MM.1S (cell line): ENCODE results near the gene SUOX.

ENCODE experiments used
- EZH2 ChIP-seq: fragments of 300-600 bp; sonication (generic); optimal IDR thresholded peaks from 2 replicates; pipeline ENCODE3; 2017; ENCODE audit warnings: low read depth, mild to moderate bottlenecking, antibody characterized with exemption, low read length, mixed read lengths
- TF ChIP-seq, protein P1 (sequence below): fragments of 300-600 bp; sonication (generic); IDR thresholded peaks from 2 replicates; pipeline ENCODE4 v1.5.1; 2016; ENCODE audit warnings: antibody characterized with exemption, low read length, mixed read lengths

GRCh38 chr12:55991110-55991509, 6.0 kb upstream of the SUOX start:
- TF ChIP-seq, protein P1, sequence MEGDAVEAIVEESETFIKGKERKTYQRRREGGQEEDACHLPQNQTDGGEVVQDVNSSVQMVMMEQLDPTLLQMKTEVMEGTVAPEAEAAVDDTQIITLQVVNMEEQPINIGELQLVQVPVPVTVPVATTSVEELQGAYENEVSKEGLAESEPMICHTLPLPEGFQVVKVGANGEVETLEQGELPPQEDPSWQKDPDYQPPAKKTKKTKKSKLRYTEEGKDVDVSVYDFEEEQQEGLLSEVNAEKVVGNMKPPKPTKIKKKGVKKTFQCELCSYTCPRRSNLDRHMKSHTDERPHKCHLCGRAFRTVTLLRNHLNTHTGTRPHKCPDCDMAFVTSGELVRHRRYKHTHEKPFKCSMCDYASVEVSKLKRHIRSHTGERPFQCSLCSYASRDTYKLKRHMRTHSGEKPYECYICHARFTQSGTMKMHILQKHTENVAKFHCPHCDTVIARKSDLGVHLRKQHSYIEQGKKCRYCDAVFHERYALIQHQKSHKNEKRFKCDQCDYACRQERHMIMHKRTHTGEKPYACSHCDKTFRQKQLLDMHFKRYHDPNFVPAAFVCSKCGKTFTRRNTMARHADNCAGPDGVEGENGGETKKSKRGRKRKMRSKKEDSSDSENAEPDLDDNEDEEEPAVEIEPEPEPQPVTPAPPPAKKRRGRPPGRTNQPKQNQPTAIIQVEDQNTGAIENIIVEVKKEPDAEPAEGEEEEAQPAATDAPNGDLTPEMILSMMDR = no peak
- TF ChIP-seq EZH2 = no peak
